Ishikawa (cell line): ENCODE data around the gene RAPGEF4.

ENCODE experiments used
- CREB1 ChIP-seq: IDR thresholded peaks from 2 replicates; pipeline ENCODE4 v1.6.1; 2012; ENCODE audit warnings: low read depth
- EGR1 ChIP-seq: IDR thresholded peaks from 2 replicates; pipeline ENCODE4 v1.6.1; 2012
- EP300 ChIP-seq: IDR thresholded peaks from 2 replicates; pipeline ENCODE4 v1.6.1; 2012; ENCODE audit warnings: borderline replicate concordance
- FOXM1 ChIP-seq: IDR thresholded peaks from 2 replicates; pipeline ENCODE4 v1.6.1; 2012; ENCODE audit warnings: low read depth, borderline replicate concordance
- TAF1 ChIP-seq: IDR thresholded peaks from 2 replicates; pipeline ENCODE4 v1.6.1; 2012; ENCODE audit warnings: low read depth, mild to moderate bottlenecking
- YY1 ChIP-seq: IDR thresholded peaks from 2 replicates; pipeline ENCODE4 v1.6.1; 2012; ENCODE audit warnings: low read depth
- TF ChIP-seq, protein P1 (sequence below): IDR thresholded peaks from 2 replicates; pipeline ENCODE4 v1.6.1; 2012
- TF ChIP-seq, protein P2 (sequence below): IDR thresholded peaks from 2 replicates; pipeline ENCODE4 v1.6.1; 2012; ENCODE audit warnings: low read depth, mild to moderate bottlenecking
- TF ChIP-seq, protein P3 (sequence below): IDR thresholded peaks from 2 replicates; pipeline ENCODE4 v1.6.1; 2012

DNA sequence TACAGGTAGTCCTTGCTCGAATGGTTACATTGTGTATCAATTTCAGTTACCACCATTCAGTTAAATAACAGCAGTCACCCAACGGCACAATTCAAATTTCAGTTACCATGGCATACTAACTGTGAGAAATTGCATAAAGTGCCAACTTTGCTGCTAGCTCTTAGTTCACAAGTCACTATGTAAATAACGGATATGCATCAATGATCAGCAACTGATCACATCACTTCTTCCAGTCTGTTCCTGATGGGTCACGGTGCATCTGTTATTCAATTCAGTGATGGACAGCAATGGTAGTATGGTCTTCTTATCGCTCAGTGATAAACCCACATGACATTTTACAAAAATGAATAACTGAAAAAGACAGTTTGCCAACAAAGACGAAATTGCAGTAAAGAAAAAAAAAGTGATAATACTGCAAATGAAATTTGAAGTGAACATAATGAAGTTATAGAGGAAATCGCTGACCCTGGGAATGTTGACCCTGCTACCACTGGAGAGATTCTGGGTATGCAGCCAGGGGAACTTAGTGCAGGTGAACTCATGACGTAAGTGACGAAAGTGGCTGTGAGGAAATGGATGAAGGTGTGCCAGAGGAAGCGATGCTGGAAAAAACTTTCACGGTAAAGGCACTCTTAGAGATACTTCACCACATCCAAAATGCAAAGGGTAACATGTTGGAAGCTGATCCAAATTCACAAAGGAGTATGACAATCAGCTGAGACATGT is 25.9 kb upstream of the RAPGEF4 start:
- TF ChIP-seq EGR1 (no peak), YY1 (no peak), CREB1 (no peak), TAF1 (no peak), FOXM1 (no peak), EP300 (no peak)
- TF ChIP-seq, protein P1, sequence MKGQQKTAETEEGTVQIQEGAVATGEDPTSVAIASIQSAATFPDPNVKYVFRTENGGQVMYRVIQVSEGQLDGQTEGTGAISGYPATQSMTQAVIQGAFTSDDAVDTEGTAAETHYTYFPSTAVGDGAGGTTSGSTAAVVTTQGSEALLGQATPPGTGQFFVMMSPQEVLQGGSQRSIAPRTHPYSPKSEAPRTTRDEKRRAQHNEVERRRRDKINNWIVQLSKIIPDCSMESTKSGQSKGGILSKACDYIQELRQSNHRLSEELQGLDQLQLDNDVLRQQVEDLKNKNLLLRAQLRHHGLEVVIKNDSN, result no peak
- TF ChIP-seq, protein P2, sequence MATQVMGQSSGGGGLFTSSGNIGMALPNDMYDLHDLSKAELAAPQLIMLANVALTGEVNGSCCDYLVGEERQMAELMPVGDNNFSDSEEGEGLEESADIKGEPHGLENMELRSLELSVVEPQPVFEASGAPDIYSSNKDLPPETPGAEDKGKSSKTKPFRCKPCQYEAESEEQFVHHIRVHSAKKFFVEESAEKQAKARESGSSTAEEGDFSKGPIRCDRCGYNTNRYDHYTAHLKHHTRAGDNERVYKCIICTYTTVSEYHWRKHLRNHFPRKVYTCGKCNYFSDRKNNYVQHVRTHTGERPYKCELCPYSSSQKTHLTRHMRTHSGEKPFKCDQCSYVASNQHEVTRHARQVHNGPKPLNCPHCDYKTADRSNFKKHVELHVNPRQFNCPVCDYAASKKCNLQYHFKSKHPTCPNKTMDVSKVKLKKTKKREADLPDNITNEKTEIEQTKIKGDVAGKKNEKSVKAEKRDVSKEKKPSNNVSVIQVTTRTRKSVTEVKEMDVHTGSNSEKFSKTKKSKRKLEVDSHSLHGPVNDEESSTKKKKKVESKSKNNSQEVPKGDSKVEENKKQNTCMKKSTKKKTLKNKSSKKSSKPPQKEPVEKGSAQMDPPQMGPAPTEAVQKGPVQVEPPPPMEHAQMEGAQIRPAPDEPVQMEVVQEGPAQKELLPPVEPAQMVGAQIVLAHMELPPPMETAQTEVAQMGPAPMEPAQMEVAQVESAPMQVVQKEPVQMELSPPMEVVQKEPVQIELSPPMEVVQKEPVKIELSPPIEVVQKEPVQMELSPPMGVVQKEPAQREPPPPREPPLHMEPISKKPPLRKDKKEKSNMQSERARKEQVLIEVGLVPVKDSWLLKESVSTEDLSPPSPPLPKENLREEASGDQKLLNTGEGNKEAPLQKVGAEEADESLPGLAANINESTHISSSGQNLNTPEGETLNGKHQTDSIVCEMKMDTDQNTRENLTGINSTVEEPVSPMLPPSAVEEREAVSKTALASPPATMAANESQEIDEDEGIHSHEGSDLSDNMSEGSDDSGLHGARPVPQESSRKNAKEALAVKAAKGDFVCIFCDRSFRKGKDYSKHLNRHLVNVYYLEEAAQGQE, result no peak
- TF ChIP-seq, protein P3, sequence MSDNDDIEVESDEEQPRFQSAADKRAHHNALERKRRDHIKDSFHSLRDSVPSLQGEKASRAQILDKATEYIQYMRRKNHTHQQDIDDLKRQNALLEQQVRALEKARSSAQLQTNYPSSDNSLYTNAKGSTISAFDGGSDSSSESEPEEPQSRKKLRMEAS, result no peak
